GM19193 (cell line): ENCODE data around the gene ERN1.

Source experiments
- POLR2A ChIP-seq: IDR thresholded peaks from 4 replicates; pipeline ENCODE4 v1.6.1; 2011; ENCODE audit not compliant: insufficient read depth, insufficient read length; ENCODE audit errors: extremely low read depth

The ERN1 gene

DNA sequence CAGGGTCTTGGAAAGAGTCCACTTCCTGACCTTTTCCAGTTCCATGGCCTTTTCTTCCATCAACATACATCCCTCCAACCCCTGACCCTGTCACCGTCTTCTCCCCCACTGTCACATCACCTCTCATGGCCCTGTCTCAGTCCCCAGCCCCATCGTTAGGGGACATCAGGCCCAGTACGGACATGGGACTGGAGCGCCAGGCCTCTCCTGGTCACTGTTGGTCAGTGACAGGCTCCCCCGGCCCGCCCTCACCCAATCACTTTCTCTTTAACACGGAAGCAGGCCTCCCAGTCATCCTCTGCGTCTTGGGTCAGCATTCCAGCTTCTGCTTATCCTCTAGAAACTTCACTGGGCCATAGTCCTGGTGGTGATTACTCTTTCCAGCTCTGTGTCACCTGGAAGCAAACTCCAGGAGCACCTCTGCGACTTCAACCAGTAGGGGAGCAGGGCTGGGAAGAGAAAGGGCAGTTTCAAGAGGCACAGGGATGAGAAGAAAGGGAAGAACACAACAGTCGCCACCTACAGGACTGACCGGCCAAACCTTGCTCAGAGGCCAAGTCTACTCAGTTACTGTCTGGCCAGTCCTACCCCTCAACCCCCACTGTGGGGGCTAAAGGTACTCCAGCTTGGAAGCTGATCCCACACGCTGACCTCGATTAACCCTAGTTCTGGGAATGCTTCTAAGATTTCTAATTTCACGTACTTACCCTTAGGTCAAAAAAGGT is 93.6 kb downstream of the ERN1 start:
- no peak for TF ChIP-seq POLR2A

DNA sequence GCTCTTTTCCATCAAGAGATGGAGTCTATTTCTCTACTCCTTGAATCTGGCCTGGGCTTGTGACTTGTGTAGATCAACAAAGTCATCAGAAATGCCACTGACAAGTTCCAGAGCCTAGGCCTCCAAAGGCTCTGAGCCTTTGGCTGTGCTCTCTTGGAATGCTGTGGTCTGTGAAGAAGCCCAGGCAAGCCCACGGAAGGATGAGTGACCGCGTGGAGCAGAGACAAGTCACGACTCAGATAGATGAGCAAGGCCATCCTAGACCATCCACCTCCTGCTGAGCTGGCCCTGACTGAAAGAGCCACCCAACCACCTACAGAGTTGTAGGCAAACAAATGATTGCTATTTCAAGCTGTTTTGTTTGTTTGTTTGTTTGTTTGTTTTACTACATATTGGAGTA is 97.9 kb downstream of the ERN1 start:
- TF ChIP-seq POLR2A: no peak

DNA sequence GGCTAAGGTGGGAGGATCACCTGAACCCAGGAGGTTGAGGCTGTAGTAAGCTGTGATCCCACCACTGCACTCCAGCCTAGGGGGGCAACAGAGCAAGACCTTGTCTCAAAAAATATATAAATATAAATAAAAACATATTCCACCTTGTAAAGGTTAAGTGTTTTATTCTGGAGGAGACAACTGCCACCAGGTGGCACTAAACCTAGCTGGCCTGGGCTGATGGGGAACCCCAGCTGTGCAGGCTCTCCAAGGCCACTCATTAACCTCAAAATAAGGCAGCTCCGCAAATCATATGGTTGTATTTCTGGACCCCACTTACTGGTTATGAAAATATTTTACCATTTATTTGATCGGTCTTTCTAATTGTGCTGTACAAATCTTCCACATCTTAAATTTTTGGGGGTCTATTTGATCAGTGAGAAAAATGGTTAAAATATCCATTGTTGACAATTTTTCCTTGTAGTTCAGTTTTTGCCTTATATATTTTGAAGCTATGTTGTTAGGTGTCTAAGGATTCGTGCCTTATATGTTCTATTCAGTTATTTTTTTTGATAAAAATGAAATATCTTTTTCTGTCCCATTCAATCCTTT is 101.0 kb downstream of the ERN1 start:
- TF ChIP-seq POLR2A: no peak

DNA sequence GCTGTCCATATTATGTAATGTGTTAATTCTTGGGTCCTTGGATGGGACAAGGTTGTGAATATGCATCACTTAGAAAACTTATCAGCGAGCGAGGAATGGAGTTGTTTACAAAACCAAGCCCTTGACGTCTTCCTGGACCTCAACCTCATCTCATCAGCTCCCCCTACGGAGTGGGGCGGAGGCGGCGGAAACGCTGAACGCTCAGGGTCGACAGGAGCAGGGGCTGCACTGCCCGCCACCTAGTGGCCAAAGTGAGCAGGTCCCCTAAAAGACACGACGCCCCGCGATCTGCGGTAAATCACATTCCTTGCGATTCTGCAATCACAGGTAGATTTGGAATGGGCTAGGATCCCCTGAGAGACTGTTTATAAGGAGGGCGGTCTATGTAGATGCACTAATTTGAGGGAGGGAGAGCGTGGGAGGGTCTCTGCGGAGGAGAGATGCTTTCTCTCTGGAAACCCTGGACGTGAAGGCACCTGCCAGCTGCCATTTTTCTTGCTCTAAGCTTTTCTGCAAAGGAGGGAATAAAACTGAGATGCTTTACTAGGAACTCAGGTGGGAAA is 104.1 kb downstream of the ERN1 start:
- peak; percentile 23 for TF ChIP-seq POLR2A

DNA sequence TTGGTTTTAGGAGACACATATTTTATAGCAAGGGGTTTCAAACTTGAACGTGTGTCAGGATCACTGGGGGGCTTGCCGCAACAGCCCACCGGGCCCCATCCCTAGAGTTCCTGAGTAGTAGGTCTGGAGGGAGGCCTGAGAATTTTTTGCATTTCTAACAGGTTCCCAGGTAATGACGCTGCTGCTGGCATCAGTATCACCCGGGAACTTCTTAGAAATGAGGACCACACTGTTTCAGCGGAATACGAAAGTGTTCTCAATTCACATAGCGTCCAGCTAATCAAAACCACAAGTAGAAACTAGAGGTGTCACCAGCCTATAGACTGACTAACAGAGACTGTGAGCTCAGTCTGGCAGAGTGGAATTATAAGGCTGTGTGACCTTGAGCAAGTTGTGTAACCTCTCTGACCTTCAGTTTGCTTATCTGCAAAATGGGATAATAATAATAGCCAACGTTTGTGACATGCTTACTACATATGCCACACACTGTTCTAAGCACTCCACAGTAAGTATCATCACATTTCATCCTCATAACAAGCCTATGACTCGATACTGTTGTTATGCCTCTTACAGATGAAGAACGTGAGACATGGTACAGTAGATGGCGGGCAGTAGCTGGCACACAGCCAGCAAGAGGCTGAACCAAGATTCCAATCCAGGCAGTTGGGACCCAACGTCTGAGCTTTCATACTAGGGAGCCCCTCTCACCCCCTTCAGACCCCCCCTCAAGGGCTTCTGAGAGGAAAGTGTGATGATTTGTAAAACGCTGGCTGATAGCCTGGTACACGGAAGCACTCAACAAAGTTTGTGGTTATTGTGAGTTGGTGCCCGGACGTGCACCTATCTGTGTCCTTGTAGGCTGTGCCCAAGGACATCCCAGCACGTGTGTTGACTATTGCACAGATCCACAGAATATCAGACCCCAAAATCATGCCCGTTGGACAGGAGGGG is 104.9 kb downstream of the ERN1 start:
- no peak for TF ChIP-seq POLR2A

DNA sequence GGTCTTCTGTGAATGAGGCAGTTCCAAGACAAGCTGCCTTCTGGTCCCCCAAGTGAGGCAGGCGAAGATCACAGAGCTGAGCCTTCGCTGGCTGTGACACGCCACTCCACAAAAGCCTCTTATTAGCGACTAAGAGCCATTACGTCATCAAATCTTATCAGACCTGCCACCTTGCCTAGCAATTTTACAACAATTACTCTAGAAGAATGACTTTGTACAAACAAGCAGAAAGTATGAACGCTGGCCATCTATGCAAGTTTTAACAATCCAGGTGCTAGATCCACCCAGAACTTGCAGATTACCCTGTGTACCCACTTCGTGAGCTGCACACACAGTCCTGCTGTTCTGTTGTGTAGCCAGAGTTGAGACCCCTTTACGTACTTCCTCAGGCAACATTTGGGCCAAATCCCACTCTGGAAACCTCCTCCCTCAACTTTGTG is 105.7 kb downstream of the ERN1 start:
- TF ChIP-seq POLR2A: no peak

DNA sequence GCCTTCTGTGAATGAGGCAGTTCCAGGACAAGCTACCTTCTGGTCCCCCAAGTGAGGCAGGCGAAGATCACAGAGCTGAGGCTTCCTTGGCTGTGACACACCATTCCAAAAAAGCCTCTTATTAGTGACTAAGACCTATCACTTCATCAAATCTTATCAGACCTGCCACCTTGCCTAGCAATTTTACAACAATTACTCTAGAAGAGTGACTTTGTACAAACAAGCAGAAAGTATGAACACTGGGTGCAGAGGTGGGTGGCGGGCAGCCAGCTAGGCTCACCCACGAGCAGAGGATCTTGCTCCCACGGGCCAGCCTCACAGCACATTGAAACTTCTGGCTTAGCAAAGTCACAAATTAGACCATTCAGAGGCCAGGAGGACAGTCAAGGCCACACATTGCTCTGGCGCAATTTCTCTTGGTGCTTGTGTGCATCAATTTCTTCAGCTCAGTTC is 107.3 kb downstream of the ERN1 start:
- TF ChIP-seq POLR2A: no peak

DNA sequence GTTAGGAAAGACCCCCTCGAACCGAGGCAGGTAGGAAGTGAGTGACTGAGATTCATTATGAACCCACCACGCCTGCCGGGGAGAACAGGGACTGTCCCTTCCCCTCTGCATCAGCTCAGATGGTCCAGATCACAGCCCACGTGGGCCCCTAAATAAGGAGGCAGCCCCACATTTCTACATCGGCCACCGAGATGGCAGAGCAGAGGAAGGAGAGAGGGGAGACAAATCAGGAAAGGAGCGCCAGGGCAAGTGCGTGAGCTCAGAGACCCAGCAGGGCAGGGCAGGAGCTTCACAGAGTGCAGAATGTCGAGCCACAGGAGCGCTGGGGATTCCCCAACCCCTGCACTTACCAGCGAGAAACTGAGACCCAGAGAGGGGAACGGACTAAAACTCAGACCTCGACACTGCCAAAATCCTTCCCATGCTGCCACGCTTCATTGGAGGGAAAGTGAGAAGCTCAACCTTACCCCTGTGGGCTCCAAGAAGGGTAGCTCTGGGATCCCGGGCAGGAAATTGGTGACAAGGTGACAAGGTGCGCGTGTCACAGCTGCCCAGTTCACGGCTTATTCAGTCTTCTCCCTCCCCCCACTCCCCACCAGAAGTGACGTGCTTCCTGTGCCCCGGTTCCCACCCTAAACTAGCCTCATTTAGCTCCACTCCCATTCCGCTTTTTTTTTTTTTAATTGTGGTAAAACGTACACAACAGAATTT is 109.7 kb downstream of the ERN1 start, which contains the start of gene ICAM2:
TSS of gene ICAM2 (minus strand) at position 578 of the 711 bp plus-strand sequence. CDS start 13,942 bp downstream, outside the sequence.
- TF ChIP-seq POLR2A: peak; percentile 78

DNA sequence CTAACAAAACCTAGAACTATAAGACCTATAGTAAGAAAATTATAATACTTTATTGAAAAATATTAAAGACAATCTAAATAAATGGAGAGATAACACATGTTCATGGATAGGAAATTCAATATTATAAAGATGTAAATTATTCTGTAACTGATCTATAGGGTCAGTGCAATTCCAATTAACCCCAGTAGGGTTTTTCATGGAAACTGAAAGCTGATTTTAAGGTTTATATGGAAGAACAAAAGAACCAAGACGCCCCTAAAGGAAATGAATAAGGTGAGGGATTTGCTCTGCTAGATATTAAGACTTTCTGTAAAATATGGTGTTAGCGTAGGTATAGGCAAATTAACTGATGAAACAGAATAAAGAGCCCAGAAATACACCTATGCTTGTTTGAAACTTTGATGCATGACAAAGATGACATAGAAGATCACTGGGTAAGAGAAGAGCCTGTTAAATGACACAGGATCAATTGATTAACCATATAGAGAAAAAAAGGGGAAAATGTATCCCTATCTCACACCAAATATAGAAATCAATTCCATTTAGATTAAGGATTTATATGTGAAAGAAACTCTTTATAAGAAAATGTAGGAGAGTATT is 112.5 kb downstream of the ERN1 start:
- TF ChIP-seq POLR2A: no peak

DNA sequence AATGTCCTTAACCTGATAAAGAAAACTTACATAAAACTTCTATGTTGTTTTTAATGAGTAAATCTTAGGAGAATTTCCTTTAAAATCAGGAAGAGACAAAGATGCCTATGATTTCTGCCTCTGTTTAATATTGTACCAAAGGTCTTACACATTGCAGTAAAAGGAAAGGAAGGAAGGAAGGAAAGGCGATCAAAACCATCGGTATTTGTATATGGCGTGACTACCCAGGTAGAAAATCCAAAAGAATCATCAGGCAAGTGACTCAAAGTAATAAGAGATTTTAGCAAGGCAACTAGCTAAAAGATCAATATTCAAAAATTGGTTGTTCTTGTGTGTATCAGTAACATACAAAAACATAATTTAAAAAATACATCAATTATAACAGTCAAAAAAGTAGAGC is 113.0 kb downstream of the ERN1 start:
- no peak for TF ChIP-seq POLR2A

DNA sequence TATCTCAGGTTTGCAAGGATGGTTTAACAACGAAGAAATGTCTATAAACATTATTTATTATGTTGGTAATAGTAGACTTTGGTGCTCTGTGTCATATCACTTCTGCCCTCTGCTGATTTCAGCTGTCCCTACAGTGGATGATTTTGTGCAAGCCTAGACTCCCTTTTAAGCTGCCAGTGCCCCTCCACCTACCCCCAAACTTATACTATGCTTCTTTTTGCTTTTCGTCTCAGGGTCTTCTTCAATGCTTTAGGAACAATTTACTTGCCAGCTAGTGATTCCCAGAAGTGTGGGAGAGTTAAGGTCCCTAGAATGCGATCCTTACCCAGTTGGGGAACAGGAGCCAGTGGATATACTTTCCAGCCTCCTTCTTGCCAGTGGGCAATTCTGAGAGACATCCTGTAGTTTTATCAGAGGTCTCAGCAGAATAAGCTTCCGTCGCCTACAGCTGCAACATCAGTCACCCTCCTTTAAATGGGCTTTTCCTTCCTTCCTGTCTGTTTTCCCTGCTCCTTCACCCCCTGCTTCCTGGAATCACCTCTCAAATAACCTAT is 113.6 kb downstream of the ERN1 start:
- no peak for TF ChIP-seq POLR2A

DNA sequence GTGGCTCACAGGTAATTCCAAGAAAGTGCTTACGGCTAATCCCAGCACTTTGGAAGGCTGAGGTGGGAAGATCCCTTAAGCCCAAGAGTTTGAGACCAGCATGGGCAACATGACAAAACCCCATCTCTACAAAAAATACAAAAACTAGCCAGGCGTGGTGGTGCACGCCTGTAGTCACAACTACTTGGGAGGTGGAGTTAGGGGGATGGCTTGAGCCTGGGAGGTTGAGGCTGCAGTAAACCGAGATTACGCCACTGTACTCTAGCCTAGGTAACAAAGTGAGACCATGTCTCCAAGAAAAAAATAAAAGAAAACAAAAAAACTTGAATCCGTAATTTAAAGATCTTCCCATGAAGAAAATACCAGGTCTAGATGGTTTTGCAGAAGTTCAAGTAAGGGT is 114.5 kb downstream of the ERN1 start:
- no peak for TF ChIP-seq POLR2A

DNA sequence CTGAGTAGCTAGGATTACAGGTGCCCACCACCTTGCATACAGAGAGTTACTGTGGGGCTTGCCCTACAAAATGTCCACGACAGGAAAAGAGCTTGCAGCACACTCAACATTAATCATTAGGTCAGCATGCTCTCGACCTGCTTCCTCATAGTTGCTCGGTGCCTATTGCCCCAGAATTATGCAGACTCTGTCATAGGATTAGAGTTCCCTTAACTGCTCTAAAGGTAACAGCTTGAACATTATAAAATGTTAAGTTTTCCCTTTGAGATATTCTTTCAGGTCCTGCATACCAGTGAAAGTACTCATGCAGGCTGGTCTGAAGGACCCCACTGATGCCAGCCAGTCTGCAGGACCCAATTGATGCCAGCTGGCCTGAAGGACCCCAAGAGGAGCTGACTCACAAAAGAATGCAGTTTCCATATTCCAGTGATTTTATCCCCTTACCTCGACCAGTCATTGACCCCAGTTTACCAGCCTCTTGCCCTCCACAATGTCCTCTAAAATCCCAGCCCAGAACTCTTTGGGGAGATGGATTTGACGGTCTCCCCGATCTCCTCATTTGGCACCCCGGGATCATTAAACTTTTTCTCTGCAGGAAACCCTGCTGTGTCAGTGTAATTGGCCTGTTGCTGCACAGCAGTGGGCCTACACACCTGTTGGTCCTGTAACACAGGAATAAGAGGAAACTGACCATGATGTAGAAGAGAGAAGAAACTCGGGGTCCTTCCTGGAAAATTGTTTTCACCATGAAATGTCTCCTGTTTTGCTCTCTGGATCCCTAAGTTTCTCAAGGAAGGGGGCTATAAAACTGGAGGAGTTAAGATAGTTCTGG is 120.2 kb downstream of the ERN1 start:
- no peak for TF ChIP-seq POLR2A
